Neural cell (in vitro differentiated cells): ENCODE results near the gene RUSC1. TPM values are rescaled to one million over a fixed set of nuclear protein-coding genes. Genes with fewer than 3 reads are reported as not detected.

Experiments
- H2AFZ ChIP-seq: fragments of 200-600, 300-800 bp; sonication (generic), shearing (Covaris generic); 2 replicates; pipeline ENCODE4 v1.6.0; 2014; ENCODE audit warnings: low read depth, mild to moderate bottlenecking, antibody characterized with exemption, low read length, moderate library complexity
- H3F3A ChIP-seq: fragments of 200-600 bp; shearing (Covaris generic); 2 replicates; pipeline ENCODE4 v1.6.1; 2016; ENCODE audit warnings: mild to moderate bottlenecking, moderate library complexity, mixed read lengths, antibody characterized with exemption, low read length; ENCODE audit not compliant: insufficient read depth, poor library complexity, severe bottlenecking
- H3K27ac ChIP-seq: fragments of 200-600, 300-800 bp; sonication (generic), shearing (Covaris generic); 2 replicates; pipeline ENCODE4 v1.5.1; 2014; ENCODE audit warnings: mild to moderate bottlenecking, low read length, moderate library complexity
- H3K27me3 ChIP-seq: fragments of 300-800, 200-600 bp; sonication (generic), shearing (Covaris generic); 2 replicates; pipeline ENCODE4 v1.6.0; 2014; ENCODE audit warnings: mild to moderate bottlenecking, low read depth, low read length, moderate library complexity; ENCODE audit not compliant: insufficient read depth
- H3K36me3 ChIP-seq: fragments of 300-800, 200-600 bp; sonication (generic), shearing (Covaris generic); 2 replicates; pipeline ENCODE4 v1.5.1; 2014; ENCODE audit warnings: mild to moderate bottlenecking, antibody characterized with exemption, low read length, moderate library complexity; ENCODE audit not compliant: insufficient read depth
- H3K4me2 ChIP-seq: fragments of 300-800, 200-600 bp; sonication (generic), shearing (Covaris generic); 2 replicates; pipeline ENCODE4 v1.6.0; 2014; ENCODE audit warnings: mild to moderate bottlenecking, low read length
- H3K4me3 ChIP-seq: fragments of 300-800, 200-600 bp; sonication (generic), shearing (Covaris generic); 2 replicates; pipeline ENCODE4 v1.5.1; 2014; ENCODE audit warnings: mild to moderate bottlenecking, low read length, moderate library complexity
- H3K79me2 ChIP-seq: fragments of 200-600 bp; shearing (Covaris generic); replicated peaks from 2 replicates; pipeline ENCODE4 v1.6.0; 2014; ENCODE audit warnings: mild to moderate bottlenecking, low read length, moderate library complexity; ENCODE audit not compliant: insufficient read depth
- H3K9ac ChIP-seq: fragments of 300-800, 200-600 bp; sonication (generic), shearing (Covaris generic); 2 replicates; pipeline ENCODE4 v1.6.1; 2016; ENCODE audit warnings: mild to moderate bottlenecking, low read length, mixed read lengths
- H3K9me2 ChIP-seq: fragments of 200-600 bp; shearing (Covaris generic); 2 replicates; pipeline ENCODE4 v1.6.1; 2016; ENCODE audit warnings: mild to moderate bottlenecking, low read length, mixed read lengths; ENCODE audit not compliant: insufficient read depth
- H3K9me3 ChIP-seq: fragments of 200-600, 300-800 bp; sonication (generic), shearing (Covaris generic); 2 replicates; pipeline ENCODE4 v1.6.1; 2016; ENCODE audit warnings: mild to moderate bottlenecking, mixed run types, low read length, moderate library complexity, mixed read lengths
- H4K20me1 ChIP-seq: fragments of 200-600 bp; shearing (Covaris generic); 2 replicates; pipeline ENCODE4 v1.6.1; 2016; ENCODE audit warnings: mild to moderate bottlenecking, mixed run types; ENCODE audit not compliant: insufficient read depth
- CTCF ChIP-seq: fragments of 450-650 bp; IDR thresholded peaks from 2 replicates; pipeline ENCODE4 v1.5.1; 2014; ENCODE audit warnings: antibody characterized with exemption, mild to moderate bottlenecking, moderate library complexity; ENCODE audit not compliant: poor library complexity, severe bottlenecking
- EP300 ChIP-seq: fragments of 450-650 bp; conservative IDR thresholded peaks from 2 replicates; pipeline ENCODE4 v1.6.1; 2014; ENCODE audit warnings: antibody characterized with exemption, mild to moderate bottlenecking, moderate library complexity; ENCODE audit not compliant: poor library complexity, severe bottlenecking
- EZH2 ChIP-seq: fragments of 200-600, 300-800 bp; shearing (Covaris generic), sonication (generic); IDR thresholded peaks from 2 replicates; pipeline ENCODE4 v1.6.1; 2014; ENCODE audit warnings: antibody characterized with exemption, low read length, borderline replicate concordance, mild to moderate bottlenecking; ENCODE audit not compliant: insufficient read depth, poor library complexity, severe bottlenecking
- MXI1 ChIP-seq: fragments of 450-650 bp; conservative IDR thresholded peaks from 2 replicates; pipeline ENCODE4 v1.6.1; 2014; ENCODE audit warnings: antibody characterized with exemption, mild to moderate bottlenecking; ENCODE audit not compliant: poor library complexity, severe bottlenecking
- POLR2AphosphoS5 ChIP-seq: IDR thresholded peaks from 2 replicates; pipeline ENCODE4 v1.6.1; 2012
- RAD21 ChIP-seq: fragments of 450-650 bp; conservative IDR thresholded peaks from 2 replicates; pipeline ENCODE4 v1.6.1; 2014; ENCODE audit warnings: antibody characterized with exemption, mild to moderate bottlenecking, moderate library complexity
- REST ChIP-seq: IDR thresholded peaks from 2 replicates; pipeline ENCODE4 v1.6.1; 2012; ENCODE audit warnings: borderline replicate concordance
- SMC3 ChIP-seq: fragments of 450-650 bp; conservative IDR thresholded peaks from 2 replicates; pipeline ENCODE4 v1.6.1; 2014; ENCODE audit warnings: antibody characterized with exemption, mild to moderate bottlenecking, moderate library complexity; ENCODE audit not compliant: poor library complexity
- TAF1 ChIP-seq: IDR thresholded peaks from 2 replicates; pipeline ENCODE4 v1.6.1; 2012; ENCODE audit warnings: low read depth
- polyA plus RNA-seq: library from polyadenylated mRNA; depleted of rRNA; stranded (reverse); fragments of >200 nt; gene quantifications from 2 replicates; pipeline ENCODE4 v1.2.3, GENCODE V29; 2014
- small RNA-seq, 3 experiments: library from RNA; depleted of rRNA; stranded (forward); fragments of <200 nt; gene quantifications; one replicate each; pipeline ENCODE3, GENCODE V24; 2012

Gene RUSC1
- polyA plus RNA-seq, 1 donor from 2014 or later: 45.7 TPM

- Histone ChIP-seq H3K9ac (no peak overlapping the region), H2AFZ (no peak overlapping the region), H3K4me2 (no peak overlapping the region), H3K79me2 (no peaks in the 10 kb centered on the region), H3K27me3 (no peaks in the 10 kb centered on the region), H3K9me3 (no peaks in the 10 kb centered on the region), H4K20me1 (no peaks in the 10 kb centered on the region), H3K27ac (peak overlapping the region; percentile 46), H3F3A (no peaks in the 10 kb centered on the region), H3K9me2 (no peaks in the 10 kb centered on the region), H3K36me3 (peaks cover 4% of the 10 kb centered on the region), H3K4me3 (no peak overlapping the region)
- TF ChIP-seq TAF1 (no peak), EZH2 (no peak), MXI1 (no peak), POLR2AphosphoS5 (no peak), REST (no peak), CTCF (no peak), EP300 (no peak), SMC3 (no peak), RAD21 (no peak)
Observed at GRCh38 chr1:155379631-155380090, 59.0 kb downstream of the RUSC1 start.

Small RNA genes lying within 50 kb of the gene (small RNA-seq; reads per million reads assigned to genes)
- 0 reads per million in 3 experiments for gene RNU6-106P

Other genes with a start within 250 kb of the RUSC1 start
- 12.2 and 16.9 TPM in 2 replicates for gene EFNA3, start 242.1 kb upstream of the RUSC1 start, polyA plus RNA-seq
- 0.50 TPM in 1 of 2 replicates, not detected in the other for gene EFNA1, start 193.0 kb upstream of the RUSC1 start, polyA plus RNA-seq
- gene SLC50A1, start 185.0 kb upstream of the RUSC1 start, polyA plus RNA-seq: 12.6 and 15.9 TPM in 2 replicates
- gene DPM3, start 180.4 kb upstream of the RUSC1 start, polyA plus RNA-seq: 150 TPM in 2 replicates
- gene KRTCAP2, start 147.6 kb upstream of the RUSC1 start, polyA plus RNA-seq: 175 and 187 TPM in 2 replicates
- 31.5 and 49.0 TPM in 2 replicates for gene TRIM46, start 147.0 kb upstream of the RUSC1 start, polyA plus RNA-seq
- 99.6 and 126 TPM in 2 replicates for gene THBS3, start 113.0 kb upstream of the RUSC1 start, polyA plus RNA-seq
- 48.0 and 55.0 TPM in 2 replicates for gene MTX1, start 112.2 kb upstream of the RUSC1 start, polyA plus RNA-seq
- 9.8 and 11.1 TPM in 2 replicates for gene ENTREP3, start 65.4 kb upstream of the RUSC1 start, polyA plus RNA-seq
- gene SCAMP3, start 58.5 kb upstream of the RUSC1 start, polyA plus RNA-seq: 34.6 and 50.0 TPM in 2 replicates
- gene CLK2, start 47.4 kb upstream of the RUSC1 start, polyA plus RNA-seq: 44.4 and 57.7 TPM in 2 replicates
- 53.2 and 53.4 TPM in 2 replicates for gene HCN3, start 43.4 kb upstream of the RUSC1 start, polyA plus RNA-seq
- not detected in 2 replicates for gene PKLR, start 19.5 kb upstream of the RUSC1 start, polyA plus RNA-seq
- 235 and 257 TPM in 2 replicates for gene FDPS, start 12.0 kb upstream of the RUSC1 start, polyA plus RNA-seq
- gene ASH1L, start 241.9 kb downstream of the RUSC1 start, polyA plus RNA-seq: 13.7 and 16.2 TPM in 2 replicates